B cell (primary cell): Measurements from ENCODE around the gene PDGFA. TPM values are rescaled to one million over a fixed set of nuclear protein-coding genes. Genes with fewer than 3 reads are reported as not detected.

ENCODE experiments used
- ATAC-seq: fragments of 200-7000 bp; cut with Tn5 transposase; one replicate; pipeline ENCODE4 v1.10.0; 2021; ENCODE audit warnings: low read depth, mild to moderate bottlenecking, moderate number of reproducible peaks, moderate library complexity
- CTCF ChIA-PET: fragments of 350-600 bp; sonication (Branson Sonifier 250); formaldehyde crosslinking; loops from one replicate; lab custom pipeline; 2021; ENCODE audit warnings: antibody characterized with exemption, inconsistent platforms; lab: Charles Lee
- POLR2A ChIA-PET: fragments of 350-600 bp; sonication (Branson Sonifier 250); formaldehyde crosslinking; loops from one replicate; lab custom pipeline; 2021; ENCODE audit warnings: antibody characterized with exemption; lab: Charles Lee
- DNase-seq: peaks from one replicate; pipeline ENCODE4 v3.0.0; 2013
- H2AFZ ChIP-seq: 2 replicates; pipeline ENCODE4 v1.6.1; 2012; ENCODE audit warnings: mild to moderate bottlenecking, low read depth, low read length; ENCODE audit not compliant: insufficient read depth, poor library complexity, severe bottlenecking
- H3K27ac ChIP-seq, 2 donors: 1 replicate in 1 of 2; 2 replicates in 1 of 2; pipeline ENCODE4 v1.5.1; 2012 to 2013; ENCODE audit warnings: low read length in 2 of 2, mild to moderate bottlenecking in 2 of 2, moderate library complexity in 1 of 2
- H3K27me3 ChIP-seq, 4 experiments: fragments of 200-600 bp in 1 of 4; sonication (generic) in 1 of 4; replicated peaks in 1 of 4; 1 replicate in 2 of 4; 2 replicates in 2 of 4; pipeline versions ENCODE4 v1.6.1 to v1.7.0; 2013 to 2016; ENCODE audit warnings: low read length in 3 of 4, mild to moderate bottlenecking in 2 of 4, mixed read lengths in 1 of 4, moderate library complexity in 1 of 4; ENCODE audit not compliant: insufficient read depth in 4 of 4, control insufficient read depth in 3 of 4; ENCODE audit errors: control extremely low read depth in 1 of 4
- H3K36me3 ChIP-seq, 2 experiments: replicated peaks in 1 of 2; 1 replicate in 1 of 2; 2 replicates in 1 of 2; pipeline versions ENCODE4 v1.6.1 to v1.7.1; 2013; ENCODE audit warnings: low read length in 1 of 2; ENCODE audit not compliant: insufficient read depth in 2 of 2, control insufficient read depth in 1 of 2; ENCODE audit errors: control extremely low read depth in 1 of 2, extremely low read depth in 1 of 2
- H3K4me1 ChIP-seq, 2 donors: fragments of 200-600 bp in 1 of 2; sonication (generic) in 1 of 2; 1 replicate in 1 of 2; 2 replicates in 1 of 2; pipeline versions ENCODE4 v1.5.1 to v1.6.1; 2013 to 2017; ENCODE audit warnings: low read length in 2 of 2; ENCODE audit not compliant: control insufficient read depth in 2 of 2, insufficient read depth in 2 of 2
- H3K4me2 ChIP-seq: replicated peaks from 2 replicates; pipeline ENCODE3; 2012; ENCODE audit warnings: mild to moderate bottlenecking, low read depth, low read length; ENCODE audit not compliant: poor library complexity, severe bottlenecking
- H3K4me3 ChIP-seq, 5 experiments: fragments of 200-600 bp in 1 of 5; sonication (generic) in 1 of 5; 1 replicate in 3 of 5; 2 replicates in 2 of 5; pipeline versions ENCODE4 v1.5.1 to v1.7.0; 2011 to 2016; ENCODE audit warnings: low read length in 4 of 5, mild to moderate bottlenecking in 4 of 5, low read depth in 2 of 5, control low read depth in 1 of 5, moderate library complexity in 1 of 5; ENCODE audit not compliant: insufficient read depth in 1 of 5; ENCODE audit errors: control extremely low read depth in 1 of 5, extremely low read depth in 1 of 5
- H3K79me2 ChIP-seq: fragments of 200-600 bp; sonication (generic); one replicate; pipeline ENCODE4 v1.6.0; 2016; ENCODE audit warnings: low read length; ENCODE audit not compliant: control insufficient read depth, insufficient read depth
- H3K9ac ChIP-seq: fragments of 200-600 bp; sonication (generic); 2 replicates; pipeline ENCODE4 v1.6.1; 2017; ENCODE audit warnings: mild to moderate bottlenecking, low read length, moderate library complexity
- H3K9me3 ChIP-seq, 3 donors: one replicate each; pipeline versions ENCODE4 v1.6.1 to v1.7.1; 2013; ENCODE audit warnings: low read length in 2 of 3; ENCODE audit not compliant: control insufficient read depth in 2 of 3, insufficient read depth in 1 of 3; ENCODE audit errors: control extremely low read depth in 1 of 3
- H4K20me1 ChIP-seq: 2 replicates; pipeline ENCODE4 v1.6.0; 2012; ENCODE audit warnings: mild to moderate bottlenecking, low read length; ENCODE audit not compliant: insufficient read depth, control insufficient read depth, poor library complexity, severe bottlenecking
- H3K27ac Mint-ChIP-seq: one replicate; pipeline ENCODE4 v1.8.0; 2021; ENCODE audit warnings: mixed read lengths
- H3K27me3 Mint-ChIP-seq: one replicate; pipeline ENCODE4 v1.8.0; 2021; ENCODE audit warnings: mixed read lengths
- H3K4me1 Mint-ChIP-seq: one replicate; pipeline ENCODE4 v1.8.0; 2021; ENCODE audit warnings: mixed read lengths
- H3K4me3 Mint-ChIP-seq: one replicate; pipeline ENCODE4 v1.8.0; 2021; ENCODE audit warnings: mixed read lengths
- H3K9me3 Mint-ChIP-seq: one replicate; pipeline ENCODE4 v1.8.0; 2022; ENCODE audit warnings: mixed read lengths; ENCODE audit not compliant: insufficient read depth
- EZH2 ChIP-seq: IDR thresholded peaks from 2 replicates; pipeline ENCODE4 v1.6.1; 2012; ENCODE audit warnings: borderline replicate concordance, low read depth, mild to moderate bottlenecking, moderate library complexity, low read length; ENCODE audit not compliant: insufficient read depth, poor library complexity, severe bottlenecking
- WGBS: methylation state at CpG from one replicate; pipeline ENCODE4 v1.1.5; 2013; ENCODE audit warnings: missing lambda C conversion rate; ENCODE audit not compliant: insufficient coverage; 5-methylcytosine and 5-hydroxymethylcytosine counted together
- intact Hi-C: fragments of 100-400 bp; cut with micrococcal nuclease; formaldehyde crosslinking; loops from one replicate; pipeline ENCODE4 v1.10.0; 2022
- polyA plus RNA-seq: library from polyadenylated mRNA; depleted of rRNA; stranded (reverse); fragments of >200 nt; gene quantifications from 2 replicates; pipeline ENCODE4 v1.2.3, GENCODE V29; 2012
- total RNA-seq, 2 donors: library from RNA; stranded (reverse); fragments of 120-200 nt in 1 of 2; gene quantifications; 1 replicate in 1 of 2; 2 replicates in 1 of 2; pipeline versions ENCODE4 v1.2.3 to v1.2.4, GENCODE V29; 2013 to 2022
- TF ChIP-seq, protein P1 (sequence below): fragments of 200-600 bp; IDR thresholded peaks from one replicate; pipeline ENCODE4 v1.8.0; 2022; ENCODE audit warnings: antibody characterized with exemption, mild to moderate bottlenecking

PDGFA gene
- total and polyA plus RNA-seq, 2 donors (not counting 1 experiment from before 2014, with no cell fraction given): 0.36 to 1.5 TPM

DNA sequence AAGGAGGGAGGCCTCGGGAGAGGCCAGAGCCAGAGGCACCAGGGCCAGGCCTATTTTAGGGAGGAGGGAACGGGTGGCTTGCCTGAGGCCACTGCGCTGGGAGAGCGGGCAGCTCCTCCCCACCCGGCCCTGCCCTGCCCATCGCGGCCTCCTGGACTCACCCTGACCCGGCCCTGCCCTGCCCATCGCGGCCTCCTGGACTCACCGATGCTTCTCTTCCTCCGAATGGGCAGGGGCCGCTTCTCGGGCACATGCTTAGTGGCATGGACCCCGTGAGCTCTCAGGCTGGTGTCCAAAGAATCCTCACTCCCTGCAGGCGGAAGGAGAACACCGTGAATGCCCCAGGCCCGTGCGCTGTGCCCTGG is 7.5 kb downstream of the PDGFA start:
- Histone ChIP-seq H3K79me2 (no peaks in the 10 kb centered on the region), H3K4me1 (no peaks in the 10 kb centered on the region), H3K27me3 (no peaks in the 10 kb centered on the region), H3K27ac (no peak overlapping the region), H3K36me3 (no peaks in the 10 kb centered on the region), H2AFZ (no peak overlapping the region), H3K4me3 (no peak overlapping the region), H4K20me1 (no peaks in the 10 kb centered on the region), H3K4me2 (no peak overlapping the region), H3K9me3 (no peaks in the 10 kb centered on the region), H3K9ac (no peak overlapping the region)
- WGBS: 96% methylated on average over 15 of the region's 19 CpGs
- Mint-ChIP-seq H3K27ac (no peak overlapping the region), H3K27me3 (peaks cover 8% of the 10 kb centered on the region), H3K9me3 (no peaks in the 10 kb centered on the region), H3K4me1 (peaks cover 3% of the 10 kb centered on the region), H3K4me3 (no peak overlapping the region)
- CTCF ChIA-PET: no interaction called here
- intact Hi-C loops: no loop called here
- ATAC-seq (no peak), DNase-seq (no peak)
- POLR2A ChIA-PET: no interaction called here
- TF ChIP-seq, protein P1, sequence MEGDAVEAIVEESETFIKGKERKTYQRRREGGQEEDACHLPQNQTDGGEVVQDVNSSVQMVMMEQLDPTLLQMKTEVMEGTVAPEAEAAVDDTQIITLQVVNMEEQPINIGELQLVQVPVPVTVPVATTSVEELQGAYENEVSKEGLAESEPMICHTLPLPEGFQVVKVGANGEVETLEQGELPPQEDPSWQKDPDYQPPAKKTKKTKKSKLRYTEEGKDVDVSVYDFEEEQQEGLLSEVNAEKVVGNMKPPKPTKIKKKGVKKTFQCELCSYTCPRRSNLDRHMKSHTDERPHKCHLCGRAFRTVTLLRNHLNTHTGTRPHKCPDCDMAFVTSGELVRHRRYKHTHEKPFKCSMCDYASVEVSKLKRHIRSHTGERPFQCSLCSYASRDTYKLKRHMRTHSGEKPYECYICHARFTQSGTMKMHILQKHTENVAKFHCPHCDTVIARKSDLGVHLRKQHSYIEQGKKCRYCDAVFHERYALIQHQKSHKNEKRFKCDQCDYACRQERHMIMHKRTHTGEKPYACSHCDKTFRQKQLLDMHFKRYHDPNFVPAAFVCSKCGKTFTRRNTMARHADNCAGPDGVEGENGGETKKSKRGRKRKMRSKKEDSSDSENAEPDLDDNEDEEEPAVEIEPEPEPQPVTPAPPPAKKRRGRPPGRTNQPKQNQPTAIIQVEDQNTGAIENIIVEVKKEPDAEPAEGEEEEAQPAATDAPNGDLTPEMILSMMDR: no peak
- TF ChIP-seq EZH2: no peak

DNA sequence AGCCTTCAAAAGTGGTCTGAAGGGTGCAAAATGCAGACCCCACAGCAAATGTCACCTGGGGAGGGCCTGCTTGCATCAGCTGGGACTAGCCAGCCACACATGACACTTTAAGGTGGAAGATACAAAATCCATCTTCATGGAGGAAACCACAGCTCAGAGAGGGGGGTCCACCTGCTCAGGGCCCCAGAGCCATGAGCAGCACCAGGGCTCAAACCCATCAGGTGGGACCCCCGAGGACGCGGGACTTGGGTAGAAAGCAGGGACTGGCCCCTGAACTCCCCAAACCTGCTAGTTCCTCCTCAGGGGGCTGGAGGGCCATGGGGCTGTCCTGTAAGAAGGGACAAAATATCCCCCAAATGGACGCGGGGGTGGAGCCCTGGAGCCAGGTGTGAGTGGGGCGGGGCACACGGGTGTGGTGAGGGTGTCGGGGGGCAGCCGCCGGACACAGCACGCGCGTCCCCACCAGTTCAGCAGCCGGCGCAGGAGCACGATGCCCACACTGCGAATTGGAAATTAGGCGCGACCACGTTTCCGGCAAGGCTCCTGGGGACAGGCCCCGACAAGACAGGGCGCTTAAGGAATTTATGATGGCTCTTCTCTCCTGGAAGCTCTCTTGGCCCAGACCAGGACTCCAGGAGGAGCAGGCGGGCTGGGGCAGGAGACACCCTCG is 8.0 kb downstream of the PDGFA start:
- Histone ChIP-seq H4K20me1 (no peaks in the 10 kb centered on the region), H3K27me3 (no peaks in the 10 kb centered on the region), H3K79me2 (no peaks in the 10 kb centered on the region), H3K4me3 (no peak overlapping the region), H3K9ac (no peak overlapping the region), H3K9me3 (no peaks in the 10 kb centered on the region), H3K4me1 (no peaks in the 10 kb centered on the region), H2AFZ (no peak overlapping the region), H3K27ac (no peak overlapping the region), H3K4me2 (no peak overlapping the region), H3K36me3 (no peaks in the 10 kb centered on the region)
- H3K4me3 Mint-ChIP-seq: no peak overlapping the region
- 95% methylated on average over 22 of the region's 25 CpGs for WGBS
- intact Hi-C loops: no loop called here
- ChIA-PET CTCF (no interaction called here), POLR2A (no interaction called here)
- no peak for ATAC-seq
- H3K4me1 Mint-ChIP-seq: peaks cover 3% of the 10 kb centered on the region
- no peak for DNase-seq
- no peak for TF ChIP-seq EZH2
- TF ChIP-seq, protein P1: no peak
- no peaks in the 10 kb centered on the region for H3K9me3 Mint-ChIP-seq
- peaks cover 8% of the 10 kb centered on the region for H3K27me3 Mint-ChIP-seq
- H3K27ac Mint-ChIP-seq: no peak overlapping the region
